ENCODE results near the gene SMIM5. TPM values are rescaled to one million over a fixed set of nuclear protein-coding genes. Genes with fewer than 3 reads are reported as not detected.

The SMIM5 gene
- total RNA-seq, 1 experiment from 2014 or later, result 0.24 TPM

GRCh38 chr17:75642784-75643642, 9.8 kb downstream of the SMIM5 start:
- H3K27ac Mint-ChIP-seq, result peak overlapping the region; percentile 89 to 91 (median 90)
- H2AFZ ChIP-seq (ENCODE audit: low read length), result no peak overlapping the region
- H2BK12ac ChIP-seq (ENCODE audit: insufficient read length, low read depth, low read length), result no peak overlapping the region
- no peaks in the 10 kb centered on the region for H3K27me3 Mint-ChIP-seq (ENCODE audit: low read depth)
- no peak overlapping the region for H3K56ac ChIP-seq (ENCODE audit: insufficient read length, low read depth, low read length)
- peak overlapping the region; percentile 19 for H3K18ac ChIP-seq (ENCODE audit: insufficient read length, low read depth, low read length)
- H2BK120ac ChIP-seq (ENCODE audit: low read depth, low read length, poor library complexity, severe bottlenecking), result no peak overlapping the region
- H3K4me1 Mint-ChIP-seq, result peaks cover 29 to 34% of the 10 kb centered on the region in 2 experiments
- peaks cover 3 to 8% (median 3%) of the 10 kb centered on the region in 3 experiments; a peak in 3 of 7 replicates for H3K36me3 Mint-ChIP-seq (ENCODE audit: insufficient read depth in 1 of 3, low read depth in 3 of 3)
- H3K4me2 ChIP-seq (ENCODE audit: insufficient read depth, insufficient read length, low read length), result no peak overlapping the region
- peaks cover 7% of the 10 kb centered on the region; the same call in 1 of the 2 replicates for H3K4me1 ChIP-seq (ENCODE audit: insufficient read depth, low read length)
- no peak overlapping the region for H2BK5ac ChIP-seq (ENCODE audit: insufficient read length, low read length)
- H3T11ph ChIP-seq (ENCODE audit: low read length), result no peak overlapping the region
- no peaks in the 10 kb centered on the region for H3K23me2 ChIP-seq (ENCODE audit: insufficient read length, low read depth, low read length, poor library complexity, severe bottlenecking)
- no peaks in the 10 kb centered on the region for H3K79me1 ChIP-seq (ENCODE audit: insufficient read depth, low read depth, low read length, poor library complexity, severe bottlenecking)
- 100% methylated on average over 1 of the region's 17 CpGs for WGBS (ENCODE audit: extremely low coverage, insufficient read length, low lambda C conversion rate)
- H3K27ac ChIP-seq (ENCODE audit: insufficient read length, low read depth, low read length), result no peak overlapping the region
- H2BK20ac ChIP-seq (ENCODE audit: low read depth, low read length, poor library complexity, severe bottlenecking), result no peak overlapping the region
- H3K23ac ChIP-seq (ENCODE audit: insufficient read length, low read depth, low read length), result no peak overlapping the region
- no peak overlapping the region; the same call in 1 of the 2 replicates for H3K14ac ChIP-seq (ENCODE audit: insufficient read depth, low read length)
- TF ChIP-seq CTCF (conservative IDR thresholded peaks at IDR 0.05), result no peak
- DNase-seq, result peak; percentile 74
- no peak overlapping the region for H4K5ac ChIP-seq (ENCODE audit: insufficient read length, low read depth, low read length)
- no peak overlapping the region for H2BK15ac ChIP-seq (ENCODE audit: low read depth, low read length)
- no peaks in the 10 kb centered on the region for H4K20me1 ChIP-seq (ENCODE audit: control insufficient read depth, insufficient read depth, insufficient read length)
- H3K9me3 Mint-ChIP-seq, result no peaks in the 10 kb centered on the region
- H2AK5ac ChIP-seq (ENCODE audit: insufficient read length, low read length), result no peak overlapping the region
- H3K4ac ChIP-seq (ENCODE audit: low read depth, low read length), result no peak overlapping the region
- peak overlapping the region in 1 of 2 experiments; percentile 26; a peak in 2 of 5 replicates for H3K4me3 Mint-ChIP-seq
- H3K79me2 ChIP-seq (ENCODE audit: insufficient read depth, low read length), result no peaks in the 10 kb centered on the region
- no peak overlapping the region for H4K8ac ChIP-seq (replicated peaks; ENCODE audit: insufficient read length, low read depth, low read length)
- H3K9ac ChIP-seq (ENCODE audit: extremely low read depth, insufficient read length, low read length), result no peak overlapping the region
- no peaks in the 10 kb centered on the region for H3K9me3 ChIP-seq (ENCODE audit: control insufficient read depth, low read depth, low read length)
- no peaks in the 10 kb centered on the region for H3K27me3 ChIP-seq (ENCODE audit: insufficient read depth, low read length)
- H4K91ac ChIP-seq (ENCODE audit: insufficient read length, low read depth, low read length), result no peak overlapping the region

All from H9 (cell line).